NCI-H2029 (cell line): ENCODE measurements around the gene NFYC.

Source experiments
- DNase-seq: peaks from one replicate; lab custom pipeline; 2025; lab: John Stamatoyannopoulos, UW

The NFYC gene

GRCh38 chr1:40739455-40740008, 48.0 kb downstream of the NFYC start:
- no peak for DNase-seq

GRCh38 chr1:40740039-40740996, 48.8 kb downstream of the NFYC start:
- DNase-seq = no peak

- no peak for DNase-seq
Observed at GRCh38 chr1:40740997-40741736, 49.7 kb downstream of the NFYC start.

- DNase-seq = no peak
Observed at GRCh38 chr1:40742363-40743061, 51.0 kb downstream of the NFYC start.

- no peak for DNase-seq
Observed at GRCh38 chr1:40743452-40743851, 51.9 kb downstream of the NFYC start.

GRCh38 chr1:40743860-40744259, 52.4 kb downstream of the NFYC start:
- DNase-seq = no peak

- DNase-seq = no peak
Observed at GRCh38 chr1:40745176-40745575, 53.7 kb downstream of the NFYC start.

- DNase-seq = no peak
Observed at GRCh38 chr1:40746344-40747090, 55.0 kb downstream of the NFYC start.

- no peak for DNase-seq
Observed at GRCh38 chr1:40748841-40749718, 57.6 kb downstream of the NFYC start.

GRCh38 chr1:40749817-40750216, 58.3 kb downstream of the NFYC start:
- DNase-seq = no peak

- no peak for DNase-seq
Observed at GRCh38 chr1:40750451-40750908, 59.0 kb downstream of the NFYC start.

- DNase-seq = no peak
Observed at GRCh38 chr1:40751802-40752201, 60.3 kb downstream of the NFYC start.

GRCh38 chr1:40753142-40753882, 61.8 kb downstream of the NFYC start:
- no peak for DNase-seq

GRCh38 chr1:40754201-40754600, 62.7 kb downstream of the NFYC start:
- no peak for DNase-seq

GRCh38 chr1:40755067-40755466, 63.6 kb downstream of the NFYC start:
- no peak for DNase-seq

GRCh38 chr1:40756523-40756922, 65.0 kb downstream of the NFYC start:
- no peak for DNase-seq

GRCh38 chr1:40757084-40757483, 65.6 kb downstream of the NFYC start:
- no peak for DNase-seq

GRCh38 chr1:40758004-40758403, 66.5 kb downstream of the NFYC start:
- DNase-seq = no peak

- no peak for DNase-seq
Observed at GRCh38 chr1:40758578-40759343, 67.3 kb downstream of the NFYC start.
